SK-N-DZ (cell line): ENCODE measurements around the gene HECTD1.
"Not testable (repeated sequence)": the region's sequence is repeated elsewhere in the genome, so short reads cannot be mapped to it uniquely, and the experiment has no call there.

Source experiments
- DNase-seq: peaks from one replicate; pipeline ENCODE4 v3.0.0-alpha.2; 2015; ENCODE audit warnings: low spot score

HECTD1 gene

GRCh38 chr14:31194661-31195060 lies 12.9 kb downstream of the HECTD1 start:
- no peak for DNase-seq

DNA sequence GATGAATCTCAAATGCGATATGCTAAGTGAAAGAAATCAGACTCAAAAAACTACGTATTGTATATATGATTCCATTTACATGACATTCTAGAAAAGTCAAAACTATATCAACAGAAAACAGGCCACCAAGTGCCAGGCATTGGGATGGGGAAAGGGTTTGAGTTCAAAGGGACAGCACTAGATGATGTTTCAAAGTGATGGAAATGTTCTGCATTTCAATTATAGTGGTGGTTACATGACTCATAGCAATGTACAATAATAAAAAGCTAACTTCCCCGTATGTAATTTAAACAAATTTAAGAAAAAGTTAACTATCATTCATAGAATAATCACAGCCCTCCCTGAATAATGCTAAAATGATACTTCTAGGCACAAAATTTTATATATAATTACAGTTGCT lies 13.5 kb downstream of the HECTD1 start:
- no peak for DNase-seq

- DNase-seq: not testable (repeated sequence)
Observed at GRCh38 chr14:31192544-31192943, 15.0 kb downstream of the HECTD1 start.

- DNase-seq: no peak
Observed at GRCh38 chr14:31190717-31191263, 16.8 kb downstream of the HECTD1 start.

GRCh38 chr14:31190219-31190603 lies 17.4 kb downstream of the HECTD1 start:
- no peak for DNase-seq

DNA sequence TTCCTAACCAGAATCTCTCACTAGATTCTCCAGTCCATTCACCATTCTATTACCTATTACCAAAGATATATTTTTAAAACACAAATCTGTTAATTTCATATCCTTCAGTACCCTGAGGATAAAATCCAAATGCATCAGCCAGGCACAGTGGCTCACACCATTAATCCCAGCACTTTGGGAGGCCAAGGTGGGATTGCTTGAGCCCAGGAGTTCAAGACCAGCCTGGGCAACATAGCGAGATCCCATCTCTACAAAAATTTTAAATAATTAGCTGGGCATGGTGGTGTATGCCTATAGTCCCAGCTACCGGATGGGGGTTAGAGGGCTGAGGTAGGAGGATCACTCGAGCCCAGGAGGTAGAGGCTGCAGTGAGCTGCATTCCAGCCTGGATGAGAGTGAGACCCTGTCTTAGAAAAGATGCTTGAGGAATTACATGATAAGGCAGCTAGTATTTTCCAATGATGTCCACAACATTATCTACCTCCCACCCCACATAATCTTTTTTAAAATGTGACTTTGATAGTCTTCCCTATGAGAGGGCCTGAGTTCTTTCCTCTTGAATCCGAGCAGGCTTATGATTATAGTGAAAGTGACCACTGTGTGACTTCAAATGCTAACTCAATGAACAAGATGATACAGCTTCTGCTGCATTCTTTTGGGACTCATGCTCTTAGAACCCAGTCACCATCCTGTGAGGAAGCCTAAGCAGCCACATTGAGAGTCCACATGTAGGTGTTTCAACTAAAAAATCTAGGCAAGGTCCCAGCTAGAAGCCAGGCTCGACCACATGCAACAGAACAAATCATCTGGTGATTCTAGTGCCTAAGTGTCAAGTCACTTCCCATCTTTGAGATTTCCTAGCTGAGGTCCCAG lies 18.0 kb downstream of the HECTD1 start:
- no peak for DNase-seq

DNA sequence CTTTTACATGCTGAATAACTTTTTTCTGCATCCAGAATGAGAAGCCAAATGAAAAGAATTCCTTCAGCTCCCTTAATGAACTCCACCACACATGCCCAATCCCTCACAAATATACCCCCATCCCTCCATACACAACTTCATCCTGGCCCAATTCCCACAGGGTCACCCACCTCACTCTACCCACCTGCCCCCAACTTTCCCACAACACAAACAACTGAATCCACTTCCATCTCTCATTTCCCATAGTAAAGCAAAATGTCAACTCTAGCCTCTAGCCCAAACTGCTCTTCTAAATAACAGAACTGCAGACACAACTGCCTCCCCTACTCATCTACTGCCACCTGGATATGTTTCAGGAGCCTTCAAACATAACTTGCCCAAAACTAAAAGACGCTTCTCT lies 18.8 kb downstream of the HECTD1 start:
- DNase-seq: no peak

GRCh38 chr14:31182016-31182415 lies 25.6 kb downstream of the HECTD1 start:
- not testable (repeated sequence) for DNase-seq

DNA sequence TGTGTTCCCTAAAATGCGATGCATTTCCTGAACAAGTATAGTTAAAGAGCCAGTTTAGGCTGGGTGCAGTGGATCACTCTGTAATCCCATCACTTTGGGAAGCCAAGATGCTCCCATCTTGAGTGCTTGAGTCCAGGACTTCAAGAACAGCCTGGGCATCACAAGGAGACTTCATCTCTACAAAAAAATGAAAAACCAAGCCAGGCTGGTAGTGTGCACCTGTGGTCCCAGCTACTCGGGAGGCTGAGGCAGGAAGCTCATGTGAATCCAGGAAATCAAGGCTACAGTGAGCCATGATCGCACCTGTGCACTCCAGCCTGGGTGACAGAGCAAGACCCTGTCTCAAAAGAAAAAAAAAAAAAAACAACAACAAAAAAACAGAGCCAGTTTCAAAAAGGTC lies 26.3 kb downstream of the HECTD1 start:
- DNase-seq: no peak

DNA sequence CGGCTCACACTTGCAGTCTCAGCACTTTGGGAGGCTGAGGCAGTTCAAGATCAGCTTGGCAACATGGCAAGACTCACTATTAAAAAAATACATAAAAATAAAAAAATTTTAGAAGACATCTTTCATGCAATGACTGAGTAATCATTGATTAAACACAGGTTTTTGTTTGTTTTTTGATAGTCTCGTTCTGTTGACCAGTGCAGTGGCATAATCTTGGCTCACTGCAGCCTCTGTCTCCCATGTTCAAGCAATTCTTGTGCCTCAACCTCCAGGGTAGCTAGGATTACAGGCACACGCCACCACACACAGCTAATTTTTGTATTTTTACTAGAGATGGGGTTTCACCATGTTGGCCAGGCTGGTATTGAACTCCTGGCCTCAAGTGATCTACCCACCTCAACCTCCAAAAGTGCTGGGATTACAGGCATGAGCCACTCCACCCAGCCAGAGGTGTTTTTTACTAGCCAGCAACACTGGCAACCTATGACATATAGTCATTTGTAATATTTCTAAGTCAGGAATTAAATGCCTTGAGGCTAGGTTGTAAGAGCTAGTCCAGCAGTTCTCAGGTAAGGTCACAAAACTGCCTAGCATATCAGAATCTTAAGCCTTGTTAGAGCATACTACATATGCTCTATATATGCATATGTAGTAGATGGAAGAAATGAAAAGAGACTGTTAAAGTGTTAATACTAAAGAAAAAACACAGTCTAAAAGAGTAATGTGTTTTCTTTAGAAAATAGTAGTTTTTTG lies 27.1 kb downstream of the HECTD1 start:
- DNase-seq: no peak

GRCh38 chr14:31174433-31174832 lies 33.2 kb downstream of the HECTD1 start:
- DNase-seq: no peak

- no peak for DNase-seq
Observed at GRCh38 chr14:31173120-31173837, 34.3 kb downstream of the HECTD1 start.

GRCh38 chr14:31172084-31172483 lies 35.5 kb downstream of the HECTD1 start:
- no peak for DNase-seq

GRCh38 chr14:31170411-31170810 lies 37.2 kb downstream of the HECTD1 start:
- no peak for DNase-seq

- no peak for DNase-seq
Observed at GRCh38 chr14:31169877-31170276, 37.7 kb downstream of the HECTD1 start.

DNA sequence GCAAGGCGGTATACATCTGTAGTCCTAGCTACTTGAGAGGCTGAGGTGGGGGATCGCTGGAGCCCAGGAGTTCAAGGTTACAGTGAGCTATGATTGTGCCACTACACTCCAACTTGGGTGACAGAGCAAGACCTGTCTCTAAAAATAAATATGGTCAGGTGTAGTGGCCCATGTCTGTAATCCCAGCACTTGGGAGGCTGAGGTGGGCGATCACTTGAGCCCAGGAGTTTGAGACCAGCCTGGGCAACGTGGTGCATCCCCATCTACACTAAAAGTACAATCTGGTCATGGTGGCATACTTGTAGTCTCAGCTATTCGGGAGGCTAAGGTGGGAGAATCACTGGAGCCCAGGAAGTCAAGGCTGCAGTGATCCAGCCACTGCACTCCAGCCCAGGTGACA lies 40.6 kb downstream of the HECTD1 start:
- DNase-seq: no peak

GRCh38 chr14:31166271-31166561 lies 41.4 kb downstream of the HECTD1 start:
- DNase-seq: no peak

DNA sequence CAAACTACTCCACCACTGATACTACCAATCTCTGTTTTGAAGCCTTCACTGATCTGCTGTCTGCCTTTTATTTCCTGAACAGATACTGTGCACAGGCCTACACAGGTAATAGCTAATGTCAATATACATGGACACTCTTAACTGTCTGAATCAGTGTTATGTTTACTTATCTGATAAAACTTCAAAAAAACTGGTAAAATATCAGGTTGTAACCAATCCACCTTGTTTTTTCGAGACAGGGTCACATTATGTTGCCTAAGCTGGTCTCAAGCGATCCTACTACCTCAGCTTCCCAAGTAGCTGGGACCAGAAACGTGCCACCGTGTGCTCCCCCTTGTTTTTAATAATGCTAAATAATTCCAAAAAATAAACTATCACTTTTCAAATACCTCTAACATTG lies 43.5 kb downstream of the HECTD1 start:
- no peak for DNase-seq

DNA sequence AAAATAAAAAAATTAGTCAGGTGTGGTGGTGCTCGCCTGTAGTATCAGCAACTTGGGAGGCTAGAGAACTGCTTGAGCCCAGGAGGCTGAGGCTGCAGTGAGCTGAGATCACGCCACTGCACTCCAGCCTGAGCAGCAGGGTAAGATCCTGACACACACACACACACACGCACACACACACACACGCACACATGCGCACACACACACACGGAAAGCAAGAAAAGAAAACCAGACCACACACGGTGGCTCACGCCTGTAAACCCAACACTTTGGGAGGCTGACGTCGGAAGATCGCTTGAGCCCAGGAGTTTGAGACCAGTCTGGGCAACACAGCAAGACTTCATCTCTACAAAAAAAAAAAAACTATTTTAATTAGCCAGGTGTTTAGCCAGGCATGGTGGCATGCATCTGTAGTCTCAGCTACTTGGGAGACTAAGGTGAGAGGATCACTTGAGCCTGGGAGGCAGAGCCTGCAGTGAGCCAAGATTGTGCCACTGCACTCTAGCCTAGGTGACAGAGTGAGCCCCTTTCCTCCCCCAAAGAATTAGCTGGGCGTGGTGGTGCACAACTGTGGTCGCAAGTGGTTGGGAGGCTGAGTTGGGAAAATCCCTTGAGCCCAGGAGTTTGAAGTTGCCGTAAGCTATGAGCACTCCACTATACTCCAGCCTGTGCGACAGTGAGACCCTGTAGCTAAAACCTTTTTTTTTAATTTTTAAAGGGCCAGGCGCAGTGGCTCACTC lies 44.5 kb downstream of the HECTD1 start:
- no peak for DNase-seq

DNA sequence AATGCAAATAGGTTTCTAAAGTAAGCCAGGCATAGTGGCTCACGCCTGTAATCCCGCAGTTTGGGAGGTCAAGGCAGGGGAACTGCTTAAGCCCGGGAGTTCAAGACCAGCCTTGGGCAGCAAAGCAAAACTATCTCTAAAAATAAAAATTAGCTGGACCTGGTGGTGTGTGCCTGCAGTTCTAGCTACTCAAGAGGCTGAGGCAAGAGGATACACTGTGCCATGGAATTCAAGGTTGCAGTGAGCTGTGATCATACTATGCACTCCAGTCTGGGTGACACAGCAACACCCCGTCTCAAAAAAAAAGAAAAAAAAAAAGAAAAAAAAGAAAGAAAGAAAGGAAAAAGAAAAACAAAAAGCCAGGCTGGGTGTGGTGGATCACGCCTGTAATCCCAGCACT lies 46.3 kb downstream of the HECTD1 start:
- no peak for DNase-seq

DNA sequence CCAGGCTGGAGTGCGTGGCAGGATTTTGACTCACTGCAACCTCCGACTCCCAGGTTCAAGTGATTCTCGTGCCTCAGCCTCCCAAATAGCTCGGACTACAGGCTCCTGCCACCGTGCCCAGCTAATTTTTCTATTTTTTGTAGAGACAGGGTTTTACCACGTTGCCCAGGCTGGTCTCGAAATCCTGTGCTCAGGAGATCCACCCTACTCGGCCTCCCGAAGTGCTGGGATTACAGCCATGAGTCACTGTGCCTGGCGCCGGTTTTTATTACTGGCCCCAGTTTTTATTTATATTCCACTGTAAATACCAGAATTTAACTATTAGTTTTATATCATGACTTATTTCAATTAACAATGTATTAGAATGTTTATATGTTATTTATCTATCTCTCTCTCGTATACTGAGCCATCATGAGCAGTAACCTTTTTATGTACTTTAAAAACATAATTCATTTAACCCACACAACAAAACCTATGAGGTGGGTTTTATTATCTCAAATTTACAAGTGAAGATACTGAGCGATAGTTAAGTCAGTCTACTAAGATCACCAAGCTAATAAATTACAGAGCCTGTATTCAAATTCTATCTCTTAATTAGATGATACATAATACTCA lies 47.8 kb downstream of the HECTD1 start:
- no peak for DNase-seq
